GM18868 (cell line): ENCODE measurements around the gene ADCY3.

Experiments
- ATAC-seq: cut with Tn5 transposase; IDR thresholded peaks from one replicate; pipeline ENCODE4 v1.9.1; 2021; ENCODE audit warnings: mild to moderate bottlenecking, moderate library complexity; ENCODE audit not compliant: unreplicated experiment

ADCY3 gene

DNA sequence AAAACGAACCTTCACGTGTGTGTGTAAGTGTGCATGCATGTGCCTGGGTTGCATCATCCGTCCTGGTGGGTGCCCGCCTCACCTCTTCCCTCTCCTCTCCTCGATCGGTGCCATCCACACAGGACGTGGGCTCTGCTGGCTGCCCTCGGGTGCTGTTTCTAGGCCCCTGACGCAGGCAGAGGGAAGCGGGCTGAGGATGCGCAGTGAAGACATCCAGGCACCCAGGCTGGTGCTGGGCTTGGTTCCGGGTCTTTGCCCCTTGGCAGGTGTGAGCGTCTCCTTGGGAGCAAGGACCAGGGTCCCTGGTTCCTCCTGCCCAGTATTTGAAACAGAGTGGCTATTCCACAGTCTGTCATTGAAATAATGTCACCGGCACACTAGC is 6.2 kb upstream of the ADCY3 start:
- no peak for ATAC-seq

DNA sequence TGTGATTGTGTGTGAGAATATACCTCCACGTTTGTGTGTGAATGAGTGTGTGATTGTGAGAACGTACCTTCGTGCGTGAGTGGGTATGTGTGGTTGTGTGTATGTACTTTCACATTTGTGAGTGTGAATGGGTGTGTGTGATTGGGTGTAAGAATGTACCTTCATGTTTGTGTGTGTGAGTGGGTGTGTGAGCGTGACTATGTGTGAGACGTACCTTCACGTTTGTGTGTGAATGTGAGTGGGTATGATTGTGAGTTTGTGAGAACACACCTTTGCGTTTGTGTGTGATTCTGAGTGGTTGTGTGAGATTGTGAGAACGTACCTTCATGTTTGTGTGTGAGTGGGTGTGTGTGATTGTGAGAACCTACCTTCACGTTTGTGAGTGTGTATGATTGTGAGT is 5.8 kb upstream of the ADCY3 start:
- no peak for ATAC-seq

DNA sequence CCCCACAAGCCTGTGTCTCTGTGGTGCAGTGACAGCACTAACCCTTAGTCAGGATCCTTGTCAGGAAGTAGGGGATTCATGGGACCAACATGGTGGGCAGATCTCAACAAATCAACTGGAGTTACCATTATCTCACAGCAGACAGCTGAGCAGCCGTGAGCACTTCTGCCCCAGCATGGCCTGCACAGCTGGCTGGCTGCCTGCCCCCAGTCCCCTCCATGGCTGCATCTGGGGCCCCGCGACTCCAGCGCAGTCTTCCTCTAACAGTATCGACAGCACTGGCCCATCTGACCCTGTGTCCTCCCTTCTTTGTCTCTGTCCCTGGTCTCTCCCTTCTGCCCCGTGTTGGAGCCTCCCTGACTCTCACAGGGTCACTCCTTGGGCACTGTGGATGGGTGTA is 4.7 kb upstream of the ADCY3 start:
- no peak for ATAC-seq

DNA sequence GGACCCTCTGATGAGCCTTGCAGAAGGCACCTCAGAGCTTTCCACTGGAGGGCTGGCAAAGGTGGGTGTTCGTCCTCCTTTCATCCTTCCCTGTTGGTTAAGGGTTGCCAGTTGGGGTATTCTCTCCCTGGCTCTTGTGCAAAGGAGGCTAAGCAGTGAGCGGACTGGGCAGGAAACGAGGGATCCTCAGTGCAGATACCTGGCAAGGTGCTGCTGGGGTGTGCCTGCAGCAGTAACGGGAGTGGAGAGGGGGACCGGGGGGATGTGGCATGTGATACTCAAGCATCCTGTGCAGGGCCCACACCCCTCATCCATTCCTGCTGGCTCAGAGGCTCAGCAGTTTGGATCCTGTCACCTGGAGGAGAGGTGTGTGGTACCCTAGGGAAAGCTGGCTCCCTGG is 4.2 kb upstream of the ADCY3 start:
- ATAC-seq, result no peak

DNA sequence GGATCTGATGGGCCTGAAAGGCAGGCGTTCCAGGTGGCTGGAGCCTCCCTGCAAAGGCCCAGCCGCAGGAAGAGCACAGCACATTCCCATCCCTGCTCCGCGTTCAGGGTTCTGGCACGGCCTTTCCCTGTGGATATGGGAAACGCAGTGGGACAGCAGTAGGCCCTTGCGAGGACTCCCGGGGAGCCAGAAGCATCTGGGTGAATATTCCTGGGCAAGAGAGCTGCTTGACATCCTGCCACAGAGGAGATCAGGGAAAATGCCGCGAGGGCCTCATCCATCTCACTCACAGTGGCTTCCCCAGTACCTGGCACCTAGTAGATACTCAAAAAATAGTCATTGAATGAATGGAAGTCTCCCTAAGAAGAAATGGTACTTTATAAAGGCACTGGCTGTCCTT is 3.1 kb upstream of the ADCY3 start:
- ATAC-seq, result no peak

DNA sequence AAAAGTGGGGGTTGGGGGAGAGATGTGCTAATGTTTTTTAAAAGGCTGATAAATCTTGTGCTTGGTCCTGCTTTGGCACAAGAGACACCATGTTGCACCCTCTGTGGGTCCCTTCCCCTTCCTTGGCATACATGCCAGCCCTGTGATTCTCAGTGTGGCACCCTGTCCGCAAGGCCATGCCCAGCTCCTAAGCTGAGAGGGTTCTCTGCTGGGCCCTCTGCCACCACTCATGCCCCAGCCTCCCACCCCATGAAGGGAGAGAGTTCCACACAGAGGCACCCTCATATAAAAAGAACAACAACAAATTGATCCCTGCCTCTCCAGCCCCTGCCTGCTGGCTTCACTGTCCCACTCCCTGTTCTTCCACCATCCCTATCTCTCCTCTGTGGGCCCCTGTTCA is 2.5 kb upstream of the ADCY3 start:
- ATAC-seq, result no peak

DNA sequence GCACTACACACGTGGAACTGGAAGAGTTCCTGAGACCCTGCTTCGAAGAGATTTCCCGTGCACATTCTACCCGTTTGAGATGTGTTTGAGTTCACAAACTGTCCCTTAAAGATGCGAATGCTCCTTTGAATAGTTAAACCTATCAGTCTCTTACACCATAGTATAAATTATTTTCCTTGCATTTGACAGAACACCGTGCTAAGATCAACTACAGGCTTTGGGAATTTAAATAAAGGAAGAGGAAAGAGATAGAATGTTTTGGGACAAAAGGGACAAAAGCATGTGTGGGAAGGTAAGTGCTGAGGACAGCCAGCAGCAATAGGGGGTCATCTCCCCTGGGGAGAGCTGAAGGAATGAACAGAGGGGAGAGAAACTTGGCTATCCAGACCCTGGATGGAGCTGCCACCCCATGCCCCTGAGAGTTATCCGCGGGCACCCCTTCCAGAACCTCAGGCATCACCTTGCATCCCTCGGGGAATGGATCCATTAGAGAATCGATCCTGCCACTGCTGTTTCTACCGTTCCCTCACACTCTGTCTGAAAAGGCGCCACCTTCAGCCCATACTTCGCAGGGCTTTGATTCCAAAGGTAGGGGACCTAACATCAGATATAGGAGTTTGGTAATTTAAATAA is 888 bp upstream of the ADCY3 start:
- ATAC-seq, result no peak

DNA sequence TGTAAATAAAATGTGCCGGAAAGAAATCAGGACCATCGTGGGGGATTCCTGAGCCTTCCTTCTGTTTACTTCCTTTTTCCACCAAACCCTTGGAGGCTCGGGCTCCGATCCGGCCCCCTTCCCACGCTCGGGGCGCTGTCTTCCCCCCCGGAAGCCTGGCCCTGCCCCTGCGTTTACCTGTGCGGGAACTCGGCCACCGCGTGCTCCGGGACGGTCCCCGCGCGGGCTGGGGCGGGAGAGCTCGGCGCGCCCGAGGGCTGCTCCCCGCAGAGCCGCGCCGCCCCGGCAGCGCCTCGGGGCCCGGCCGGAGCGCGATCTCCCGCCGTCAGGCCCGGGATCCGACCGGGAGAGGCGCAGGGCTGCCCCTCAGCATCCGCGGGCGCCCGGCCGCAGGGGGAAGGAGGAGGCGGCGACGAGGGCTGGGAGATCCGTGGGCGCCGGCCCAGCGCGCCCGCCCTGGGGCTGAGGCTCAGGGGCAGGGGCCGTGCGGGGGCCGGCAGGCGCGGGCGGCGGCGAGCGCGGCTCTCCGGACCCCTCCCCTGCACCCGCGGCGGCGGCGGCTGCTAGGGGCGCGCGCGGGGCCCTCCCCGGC is 435 bp downstream of the ADCY3 start:
- ATAC-seq, result peak; percentile 21

DNA sequence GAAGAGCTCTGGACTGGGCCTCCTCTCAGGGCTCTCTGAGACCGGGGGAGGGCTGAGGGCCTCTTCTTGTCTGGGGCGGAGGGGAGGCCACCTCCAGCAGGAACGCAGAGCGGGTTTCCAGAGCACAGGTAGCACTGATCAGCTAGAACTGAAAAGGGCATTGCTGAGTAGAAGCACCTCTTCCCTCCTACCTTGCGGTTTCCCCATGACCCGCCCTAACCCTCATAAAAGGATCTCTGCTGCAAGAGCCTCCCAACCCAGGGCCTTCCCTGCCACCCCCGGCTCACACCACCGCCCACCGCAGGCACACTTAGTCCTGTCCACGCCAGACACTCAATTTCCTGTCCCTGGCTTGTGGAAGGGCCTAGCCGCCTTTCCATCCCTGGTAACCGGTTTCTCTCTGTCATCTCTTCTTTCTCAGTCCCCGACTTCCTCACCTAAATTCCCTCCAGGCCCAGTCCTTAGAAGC is 966 bp downstream of the ADCY3 start:
- no peak for ATAC-seq

DNA sequence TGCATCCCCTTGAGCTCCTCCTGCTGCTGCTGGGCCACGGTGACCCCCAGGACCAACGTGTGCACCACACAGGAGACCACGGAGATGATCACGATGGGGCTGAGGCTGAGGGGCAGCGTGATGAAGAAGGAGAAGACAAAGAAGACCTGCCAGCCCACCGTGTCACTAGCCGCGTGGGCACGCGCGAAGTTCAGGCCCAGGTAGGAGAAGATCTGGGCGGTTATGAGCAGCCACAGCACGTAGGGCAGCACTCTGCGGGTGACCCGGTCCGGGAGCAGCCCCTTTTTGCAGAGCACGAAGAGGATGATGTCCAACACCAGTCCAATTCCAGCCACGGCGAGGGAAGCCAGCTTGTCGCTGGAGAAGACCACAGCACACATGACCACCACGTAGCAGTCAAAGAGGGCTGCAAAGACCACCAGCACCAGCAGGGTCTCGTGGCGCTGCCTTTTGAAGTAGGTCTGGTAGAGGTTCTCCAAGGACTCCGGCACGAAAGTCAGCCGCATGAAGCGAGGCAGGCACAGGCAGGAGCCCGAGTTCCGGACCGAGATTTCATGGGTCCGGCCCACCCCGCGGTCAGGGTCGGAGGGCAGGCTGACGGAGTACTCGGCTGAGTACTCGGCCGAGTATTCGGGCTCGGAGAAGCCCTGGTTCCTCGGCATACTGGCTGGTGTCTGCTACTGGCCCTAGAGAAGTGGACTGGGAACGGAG is 1.6 kb downstream of the ADCY3 start:
- no peak for ATAC-seq

DNA sequence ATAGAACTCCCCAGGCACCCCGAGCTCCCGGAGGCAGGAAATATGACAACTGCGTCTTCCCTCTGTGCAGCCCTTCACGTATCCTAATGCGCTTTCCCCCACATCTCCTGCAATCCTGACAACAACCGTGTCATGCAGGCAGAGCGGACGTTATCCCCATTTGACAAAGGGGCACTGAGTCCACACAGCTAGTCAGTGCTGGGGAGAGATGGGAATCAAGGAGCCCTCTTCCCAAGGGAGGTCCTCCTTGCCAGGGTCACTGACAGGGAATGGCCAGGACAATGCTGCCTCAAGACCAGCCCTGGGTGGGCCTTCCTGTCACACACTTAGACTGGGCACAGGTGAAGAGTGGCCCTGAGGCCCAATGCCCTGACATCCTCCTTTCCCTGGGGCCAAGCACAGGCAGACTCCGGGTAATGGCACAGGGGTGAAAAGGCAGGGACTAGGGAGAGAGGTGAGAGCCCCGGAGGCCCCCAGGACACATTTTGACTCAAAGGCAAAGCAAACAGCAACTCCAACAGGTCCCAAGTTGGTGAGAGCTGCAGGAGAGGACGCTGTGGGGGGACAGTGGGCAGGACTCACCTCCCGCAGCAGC is 2.2 kb downstream of the ADCY3 start:
- ATAC-seq, result no peak

DNA sequence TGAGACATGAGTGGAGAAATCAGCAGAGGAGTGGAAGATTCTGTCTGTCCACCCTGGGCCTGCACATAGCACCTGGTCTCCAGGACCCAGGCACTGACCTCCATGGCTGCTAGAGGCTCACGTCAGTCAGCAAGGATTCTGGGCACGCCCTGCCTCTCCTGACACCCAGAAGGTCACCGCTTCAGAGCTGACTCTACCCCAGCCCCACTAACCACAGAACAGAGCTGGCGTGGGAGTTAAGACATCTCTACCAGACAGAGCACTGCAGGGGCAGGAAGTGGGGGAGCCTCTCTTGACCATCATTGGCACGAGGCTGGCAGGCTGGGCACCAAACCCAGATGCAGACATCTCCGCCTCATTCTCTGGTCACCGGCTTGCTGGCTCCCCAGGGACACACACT is 3.0 kb downstream of the ADCY3 start:
- ATAC-seq, result no peak

DNA sequence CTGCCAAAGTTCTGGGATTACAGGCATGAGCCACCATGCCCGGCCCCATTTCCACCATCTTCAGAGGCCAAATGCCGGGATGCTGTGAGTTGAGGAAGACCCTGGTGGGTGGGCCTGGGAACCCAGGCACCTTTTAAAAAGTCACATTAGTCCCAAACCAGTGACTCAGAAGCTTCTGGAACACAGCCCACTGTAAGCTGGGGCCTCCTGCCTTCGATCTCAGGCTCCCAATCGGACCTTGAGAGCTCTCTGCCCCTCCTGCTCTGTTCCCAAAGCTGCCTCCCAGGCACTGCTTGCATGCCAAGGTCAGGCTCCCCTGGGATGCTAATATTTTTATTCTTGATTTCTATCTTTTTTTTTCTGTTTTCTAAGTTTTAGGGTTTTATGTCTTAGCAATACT is 4.2 kb downstream of the ADCY3 start:
- no peak for ATAC-seq

DNA sequence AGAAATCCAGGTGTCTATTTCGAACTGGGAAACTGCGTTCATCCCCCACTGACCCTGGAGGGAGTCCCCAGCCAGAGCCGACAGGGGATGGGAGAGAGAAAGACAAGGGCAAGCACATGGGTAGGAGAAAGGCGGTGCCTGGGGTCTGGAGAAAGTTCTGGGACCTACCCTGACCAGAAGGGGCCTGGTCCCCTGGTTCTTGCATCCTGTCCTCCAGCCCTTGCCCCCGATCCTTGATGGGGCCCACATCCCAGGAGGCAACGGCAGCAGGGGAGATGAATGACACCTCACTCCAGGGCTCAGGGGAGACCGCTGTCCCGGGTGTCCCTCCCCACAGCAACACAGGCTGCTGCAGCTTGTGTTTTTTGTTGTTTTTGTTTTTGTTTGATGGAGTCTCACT is 4.9 kb downstream of the ADCY3 start:
- no peak for ATAC-seq

DNA sequence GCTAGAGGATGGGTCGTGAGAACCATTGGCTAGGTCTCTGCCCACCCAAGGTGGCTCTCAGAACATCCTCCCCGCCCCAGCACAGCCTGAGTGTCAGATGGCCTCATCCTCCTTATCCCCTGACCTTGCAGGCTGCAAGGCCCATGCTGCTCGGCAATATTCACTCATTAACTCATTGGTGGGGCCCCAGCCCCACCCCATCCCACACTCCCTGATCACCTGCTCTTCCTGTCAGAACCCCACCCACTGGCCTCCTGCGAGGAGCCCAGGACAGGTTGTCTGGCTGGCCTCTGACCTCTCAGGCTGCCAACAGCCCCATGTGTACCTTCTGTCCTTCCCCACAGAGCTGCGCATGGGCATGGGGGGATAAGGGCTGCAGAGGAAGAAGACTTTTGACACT is 5.3 kb downstream of the ADCY3 start:
- no peak for ATAC-seq

DNA sequence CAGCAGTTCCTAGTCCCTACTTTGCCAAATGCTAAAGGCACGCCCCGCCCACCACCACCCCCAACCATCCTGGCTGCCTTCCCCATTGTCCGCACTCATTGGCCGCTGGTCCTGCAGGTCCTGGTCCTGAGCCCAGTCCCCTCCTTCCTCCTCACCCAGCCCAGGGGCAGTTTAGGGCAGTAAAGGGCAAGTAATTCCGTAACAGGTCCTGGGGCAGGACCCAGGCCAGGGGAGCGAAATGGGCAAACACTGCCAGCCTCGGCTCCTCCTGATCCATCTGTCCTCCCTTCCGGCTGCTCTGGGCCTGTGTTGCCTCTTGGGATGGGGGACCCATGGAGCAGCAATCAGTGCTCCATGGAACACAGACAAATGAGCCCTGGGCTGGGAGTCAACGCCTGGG is 6.1 kb downstream of the ADCY3 start:
- no peak for ATAC-seq

DNA sequence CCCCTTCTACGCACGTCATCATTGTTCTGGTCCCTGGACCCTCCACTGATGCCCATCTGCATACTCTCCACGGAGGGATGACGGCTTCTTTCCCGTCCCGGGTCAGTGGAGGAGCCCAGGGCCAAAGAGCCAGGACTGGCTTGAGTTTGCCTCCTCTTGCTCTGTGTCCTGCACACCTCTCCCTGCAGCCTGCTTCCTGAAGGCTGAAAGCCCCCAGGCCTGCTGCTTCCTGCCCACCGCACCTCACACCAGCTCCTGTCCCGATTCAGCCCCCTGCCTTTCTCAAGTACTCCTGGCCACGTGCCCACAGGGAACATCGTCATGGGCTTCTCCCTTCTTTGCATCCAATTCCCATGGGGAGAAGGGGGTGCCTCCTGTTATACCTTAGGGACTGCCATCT is 7.1 kb downstream of the ADCY3 start:
- no peak for ATAC-seq

DNA sequence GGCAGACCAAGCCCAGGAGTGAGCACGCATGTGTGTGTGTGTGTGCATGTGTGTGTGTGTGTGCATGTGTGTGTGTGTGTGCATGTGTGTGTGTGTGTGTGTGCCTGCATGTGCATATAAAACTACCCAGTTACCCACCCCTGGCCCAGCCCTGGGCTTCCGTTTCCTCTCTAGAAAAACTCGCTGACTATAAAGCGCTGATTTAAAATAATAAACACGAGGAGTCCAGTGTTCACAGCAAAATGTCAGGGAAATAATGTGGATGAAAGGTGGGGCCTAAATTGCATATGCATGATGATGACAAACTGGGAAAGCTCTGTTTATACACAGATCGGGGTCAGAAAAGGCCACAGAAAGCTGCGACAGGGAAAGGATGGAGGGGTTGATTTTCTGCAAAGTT is 7.5 kb downstream of the ADCY3 start:
- no peak for ATAC-seq

DNA sequence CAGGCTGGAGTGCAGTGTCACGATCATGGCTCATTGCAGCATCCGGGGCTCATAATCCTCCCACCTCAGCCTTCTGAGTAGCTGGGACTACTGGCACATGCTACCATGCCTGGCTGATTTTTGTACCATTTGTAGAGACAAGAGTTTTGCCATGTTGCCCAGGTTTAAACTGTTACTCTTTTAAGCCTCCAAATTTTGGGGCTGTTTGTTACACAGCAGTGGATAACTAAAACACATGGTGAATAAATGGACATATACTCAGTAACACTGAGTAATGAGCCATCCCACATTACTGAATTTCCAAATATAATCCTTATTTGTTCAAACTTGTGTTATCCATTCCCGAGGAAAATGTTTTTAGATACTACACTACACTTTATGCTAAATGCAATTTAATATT is 9.8 kb downstream of the ADCY3 start:
- ATAC-seq, result no peak

DNA sequence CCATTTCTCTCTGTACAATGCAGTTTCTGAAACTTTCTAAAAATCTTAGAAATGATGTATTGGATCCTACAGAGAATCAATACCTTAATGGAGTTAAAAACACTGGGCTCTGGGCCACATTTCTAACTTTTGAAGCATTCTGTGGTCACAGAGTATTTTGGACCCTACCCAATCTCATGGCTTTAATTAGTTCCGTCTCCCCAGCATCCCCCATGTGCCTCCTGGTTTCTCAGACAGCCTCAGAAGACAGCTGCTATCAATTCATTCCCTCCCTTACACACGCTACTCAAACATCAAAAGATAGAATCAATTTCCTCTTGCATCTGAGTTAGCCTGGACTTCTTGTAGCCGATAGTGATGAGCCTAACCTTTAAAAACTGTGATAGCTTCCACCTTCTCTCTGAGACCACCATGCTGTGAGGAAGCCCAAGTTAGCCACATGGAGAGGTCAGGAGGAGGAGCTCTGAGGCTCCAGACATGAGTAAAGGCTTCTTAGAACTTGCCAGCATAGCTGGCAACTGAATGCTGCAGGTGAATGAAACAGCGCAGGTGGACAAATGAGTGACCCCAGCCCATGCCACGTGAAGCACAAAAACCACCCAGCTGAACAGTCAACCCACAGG is 10.4 kb downstream of the ADCY3 start:
- no peak for ATAC-seq

DNA sequence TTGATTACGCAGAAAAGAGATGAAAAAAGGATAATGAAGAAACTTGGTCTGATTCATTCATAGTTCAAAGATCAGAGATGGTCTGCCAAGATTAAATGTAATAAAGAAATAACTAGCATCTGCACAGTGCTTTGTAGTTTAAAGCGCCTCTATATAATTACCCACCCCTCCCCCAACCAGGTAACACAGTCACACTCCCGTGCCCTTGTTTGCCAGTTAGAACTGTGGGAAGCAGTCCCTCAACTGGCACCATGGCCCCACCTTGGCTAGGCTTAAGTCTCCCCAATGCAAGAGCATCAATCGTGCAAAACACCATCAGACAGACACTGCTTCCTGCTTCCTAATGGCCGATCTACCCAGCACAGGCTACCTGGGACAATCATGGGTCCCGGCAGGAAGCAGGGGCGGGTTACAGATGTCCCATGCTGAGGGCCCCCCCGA is 11.6 kb downstream of the ADCY3 start:
- ATAC-seq, result no peak

DNA sequence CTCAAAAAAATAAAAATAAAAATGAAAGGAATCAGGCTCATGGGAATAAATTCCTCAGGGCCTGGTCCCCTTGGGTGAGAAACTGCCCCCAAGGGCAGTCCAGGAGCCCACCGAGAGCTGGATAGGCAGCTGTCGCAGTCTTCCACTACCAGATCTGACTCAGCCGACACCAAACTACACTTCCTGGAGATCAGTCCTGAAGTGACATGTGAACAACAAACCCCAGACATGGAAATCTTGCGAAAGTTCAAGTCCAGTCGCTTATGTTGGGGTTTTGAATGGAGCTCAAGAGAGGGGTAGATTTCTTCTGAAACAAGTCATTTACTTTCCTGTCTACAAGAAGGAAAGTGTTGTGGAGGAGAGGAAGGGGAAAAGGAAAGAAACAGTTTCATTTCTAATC is 12.9 kb downstream of the ADCY3 start:
- no peak for ATAC-seq
